HEK293T (cell line): Measurements from ENCODE around the gene ERCC5.

Source experiments
- NFRKB ChIP-seq: fragments of 450-650 bp; IDR thresholded peaks from 2 replicates; pipeline ENCODE4 v1.6.1; 2016; ENCODE audit warnings: mild to moderate bottlenecking, moderate library complexity
- SUZ12 ChIP-seq: fragments of 450-650 bp; IDR thresholded peaks from 2 replicates; pipeline ENCODE4 v1.6.1; 2016; ENCODE audit warnings: mild to moderate bottlenecking

GRCh38 chr13:102870677-102871415 lies 25.0 kb downstream of the ERCC5 start:
- TF ChIP-seq NFRKB (no peak), SUZ12 (no peak)
